Renal cortex interstitium (tissue), 11 donors: ENCODE data around the gene MYO15A. TPM values are rescaled to one million over a fixed set of nuclear protein-coding genes. Genes with fewer than 3 reads are reported as not detected.

Source experiments
- DNase-seq, 11 donors: peaks; one replicate each; pipeline ENCODE4 v3.0.0-alpha.2; 2013; ENCODE audit warnings: low read depth in 9 of 11, low spot score in 4 of 11; ENCODE audit errors: extremely low read depth in 1 of 11
- polyA plus RNA-seq, 3 donors: library from polyadenylated mRNA; unstranded; fragments of 120-200 nt; gene quantifications; one replicate each; pipeline ENCODE4 v1.2.1, GENCODE V29; 2013; ENCODE audit not compliant: insufficient read length in 3 of 3

Gene MYO15A
- polyA plus RNA-seq, 3 donors: 2.4 to 5.9 (median 4.5) TPM

- DNase-seq: no peak
These were observed 38.4 kb downstream of the MYO15A start for GRCh38 chr17:18146980-18147379.

GRCh38 chr17:18148586-18148985, 40.0 kb downstream of the MYO15A start:
- no peak for DNase-seq

- DNase-seq: no peak
These were observed 42.7 kb downstream of the MYO15A start for GRCh38 chr17:18151290-18151689.

- DNase-seq: no peak
These were observed 46.6 kb downstream of the MYO15A start for GRCh38 chr17:18155179-18155578.

GRCh38 chr17:18156171-18156975, 47.8 kb downstream of the MYO15A start:
- DNase-seq: no peak

GRCh38 chr17:18156976-18157280, 48.4 kb downstream of the MYO15A start:
- no peak for DNase-seq

GRCh38 chr17:18157354-18157985, 48.9 kb downstream of the MYO15A start:
- no peak for DNase-seq

- peak; percentile 43 to 78 (median 72) for DNase-seq
These were observed 49.6 kb downstream of the MYO15A start for GRCh38 chr17:18158022-18158600.

- DNase-seq: no peak
These were observed 51.1 kb downstream of the MYO15A start for GRCh38 chr17:18159551-18160120.

- DNase-seq: no peak
These were observed 51.7 kb downstream of the MYO15A start for GRCh38 chr17:18160128-18160856.

- DNase-seq: no peak
These were observed 52.9 kb downstream of the MYO15A start for GRCh38 chr17:18161207-18162145.

GRCh38 chr17:18163547-18163946, 55.0 kb downstream of the MYO15A start:
- no peak for DNase-seq

- DNase-seq: no peak
These were observed 58.3 kb downstream of the MYO15A start for GRCh38 chr17:18166894-18167293.

GRCh38 chr17:18167421-18167820, 58.9 kb downstream of the MYO15A start:
- DNase-seq: no peak

GRCh38 chr17:18172531-18173278, 64.1 kb downstream of the MYO15A start:
- no peak for DNase-seq

- no peak for DNase-seq
These were observed 65.2 kb downstream of the MYO15A start for GRCh38 chr17:18173740-18174139.

- no peak for DNase-seq
These were observed 67.6 kb downstream of the MYO15A start for GRCh38 chr17:18176176-18176575.

- no peak for DNase-seq
These were observed 68.6 kb downstream of the MYO15A start for GRCh38 chr17:18177133-18177532.
